ENCODE results near the gene DNTTIP2. TPM values are rescaled to one million over a fixed set of nuclear protein-coding genes. Genes with fewer than 3 reads are reported as not detected.
A peak's percentile ranks its signal among the peaks of the same experiment; 100 is the strongest.
"Not testable (repeated sequence)": the region's sequence is repeated elsewhere in the genome, so short reads cannot be mapped to it uniquely, and the experiment has no call there.

DNTTIP2 gene
- total RNA-seq, 1 experiment from 2014 or later = 61.5 TPM

DNA sequence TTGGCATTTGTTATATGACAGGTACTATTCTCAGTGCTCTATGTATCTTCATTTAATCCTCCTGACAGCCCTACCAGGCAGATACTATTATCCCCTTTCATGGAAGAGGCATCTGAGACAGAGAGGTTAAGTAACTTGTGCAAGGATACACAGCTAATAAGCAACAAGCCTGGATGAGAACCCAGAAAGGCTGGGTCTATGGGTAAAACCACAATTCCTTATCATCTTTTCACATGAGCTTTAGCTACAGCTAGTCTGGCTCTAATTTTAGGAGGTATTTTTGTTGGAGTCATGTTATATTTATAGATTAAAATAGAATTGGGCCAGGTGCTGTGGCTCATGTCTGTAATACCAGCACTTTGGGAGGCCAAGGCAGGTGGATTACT lies 27.7 kb downstream of the DNTTIP2 start:
- Mint-ChIP-seq H3K36me3 (peaks cover 26% of the 10 kb centered on the region), H3K9me3 (peaks cover 31% of the 10 kb centered on the region), H3K4me3 (no peak overlapping the region), H3K4me1 (peaks cover 2% of the 10 kb centered on the region; the same call in 1 of the 2 replicates), H3K27me3 (ENCODE audit: low read depth) (peaks cover 7% of the 10 kb centered on the region), H3K27ac (no peak overlapping the region)
- ChIA-PET CTCF (interaction anchor here (1.4 to 1.9 kb wide), 4 partner anchors 31 to 546 kb away, joined by 4 to 17 read pairs (median 4); no protein-coding TSS in a partner anchor), POLR2A (no interaction called here)
- TF ChIP-seq FOXK1 (CRISPR knock-in tag; IDR thresholded peaks at IDR 0.05) = no peak
- no peak for TF ChIP-seq IRF2 (CRISPR knock-in tag; IDR thresholded peaks at IDR 0.05; ENCODE audit: borderline replicate concordance, low read depth)
- no peak for TF ChIP-seq SP1 (CRISPR knock-in tag; conservative IDR thresholded peaks at IDR 0.05)
- no peak for TF ChIP-seq NFATC4 (CRISPR knock-in tag; IDR thresholded peaks at IDR 0.05)
- TF ChIP-seq, protein P1, sequence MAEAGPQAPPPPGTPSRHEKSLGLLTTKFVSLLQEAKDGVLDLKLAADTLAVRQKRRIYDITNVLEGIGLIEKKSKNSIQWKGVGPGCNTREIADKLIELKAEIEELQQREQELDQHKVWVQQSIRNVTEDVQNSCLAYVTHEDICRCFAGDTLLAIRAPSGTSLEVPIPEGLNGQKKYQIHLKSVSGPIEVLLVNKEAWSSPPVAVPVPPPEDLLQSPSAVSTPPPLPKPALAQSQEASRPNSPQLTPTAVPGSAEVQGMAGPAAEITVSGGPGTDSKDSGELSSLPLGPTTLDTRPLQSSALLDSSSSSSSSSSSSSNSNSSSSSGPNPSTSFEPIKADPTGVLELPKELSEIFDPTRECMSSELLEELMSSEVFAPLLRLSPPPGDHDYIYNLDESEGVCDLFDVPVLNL (CRISPR knock-in tag; IDR thresholded peaks at IDR 0.05; ENCODE audit: borderline replicate concordance, low read depth) = no peak
- DNase-seq (ENCODE audit: low spot score) (no peak), ATAC-seq (no peak)

DNA sequence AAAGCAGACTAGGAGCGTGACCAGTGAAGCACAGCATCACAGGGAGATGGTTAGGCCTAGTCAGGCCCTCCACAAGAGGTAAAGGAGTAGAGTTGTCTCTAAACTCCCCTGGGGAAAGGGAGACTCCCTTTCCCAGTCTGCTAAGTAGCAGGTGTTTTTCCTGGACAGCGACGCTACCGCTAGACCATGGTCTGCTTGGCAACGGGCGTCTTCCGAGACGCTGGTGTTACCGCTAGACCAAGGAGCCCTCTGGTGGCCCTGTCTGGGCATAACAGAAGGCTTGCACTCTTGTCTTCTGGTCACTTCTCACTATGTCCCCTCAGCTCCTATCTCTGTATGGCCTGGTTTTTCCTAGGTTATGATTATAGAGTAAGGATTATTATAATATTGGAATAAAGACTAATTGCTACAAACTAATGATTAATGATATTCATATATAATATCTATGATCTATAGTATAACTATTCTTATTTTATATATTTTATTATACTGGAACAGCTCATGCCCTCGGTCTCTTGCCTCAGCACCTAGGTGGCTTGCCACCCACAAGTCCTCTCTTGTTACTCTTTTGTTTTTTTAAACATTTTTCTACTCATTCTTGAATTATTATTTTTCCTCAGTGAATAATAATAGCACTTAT lies 28.2 kb downstream of the DNTTIP2 start:
- H3K4me3 Mint-ChIP-seq; H3K27ac Mint-ChIP-seq; H3K4me1 Mint-ChIP-seq; H3K27me3 Mint-ChIP-seq (ENCODE audit: low read depth); ATAC-seq; POLR2A ChIA-PET: not testable (repeated sequence)
- H3K36me3 Mint-ChIP-seq = peaks cover 23% of the 10 kb centered on the region
- peaks cover 30% of the 10 kb centered on the region for H3K9me3 Mint-ChIP-seq
- peak; percentile 84 for DNase-seq (ENCODE audit: low spot score)
- TF ChIP-seq, protein P2, sequence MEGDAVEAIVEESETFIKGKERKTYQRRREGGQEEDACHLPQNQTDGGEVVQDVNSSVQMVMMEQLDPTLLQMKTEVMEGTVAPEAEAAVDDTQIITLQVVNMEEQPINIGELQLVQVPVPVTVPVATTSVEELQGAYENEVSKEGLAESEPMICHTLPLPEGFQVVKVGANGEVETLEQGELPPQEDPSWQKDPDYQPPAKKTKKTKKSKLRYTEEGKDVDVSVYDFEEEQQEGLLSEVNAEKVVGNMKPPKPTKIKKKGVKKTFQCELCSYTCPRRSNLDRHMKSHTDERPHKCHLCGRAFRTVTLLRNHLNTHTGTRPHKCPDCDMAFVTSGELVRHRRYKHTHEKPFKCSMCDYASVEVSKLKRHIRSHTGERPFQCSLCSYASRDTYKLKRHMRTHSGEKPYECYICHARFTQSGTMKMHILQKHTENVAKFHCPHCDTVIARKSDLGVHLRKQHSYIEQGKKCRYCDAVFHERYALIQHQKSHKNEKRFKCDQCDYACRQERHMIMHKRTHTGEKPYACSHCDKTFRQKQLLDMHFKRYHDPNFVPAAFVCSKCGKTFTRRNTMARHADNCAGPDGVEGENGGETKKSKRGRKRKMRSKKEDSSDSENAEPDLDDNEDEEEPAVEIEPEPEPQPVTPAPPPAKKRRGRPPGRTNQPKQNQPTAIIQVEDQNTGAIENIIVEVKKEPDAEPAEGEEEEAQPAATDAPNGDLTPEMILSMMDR (IDR thresholded peaks at IDR 0.05) = peak; percentile 64
- CTCF ChIA-PET = interaction anchor here (0.8 to 1.9 kb wide), 5 partner anchors 30 to 546 kb away, joined by 3 to 17 read pairs (median 4); no protein-coding TSS in a partner anchor

DNA sequence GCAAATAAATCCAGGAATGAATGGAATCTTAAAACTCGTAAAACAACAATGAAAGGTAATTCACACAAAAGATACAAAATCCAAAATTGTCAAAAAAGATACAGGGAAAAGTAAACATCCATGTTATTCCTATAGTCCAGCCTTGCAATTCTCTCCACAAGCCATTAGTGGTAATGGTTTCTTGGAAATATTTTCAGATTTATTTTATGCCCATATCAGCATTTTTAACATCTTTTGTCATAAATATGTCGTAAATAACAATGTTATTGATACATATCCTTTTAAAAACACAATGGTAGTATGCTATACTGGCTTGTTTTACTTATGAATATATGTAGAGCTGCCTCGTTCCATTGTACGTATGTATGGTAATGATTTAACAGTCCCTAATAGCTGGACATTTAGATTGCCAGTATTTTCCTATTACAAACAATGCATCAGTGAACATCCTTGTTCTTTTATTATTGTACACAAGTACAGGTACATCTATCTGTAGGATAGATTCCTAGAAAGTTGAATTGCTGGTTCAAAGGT lies 30.6 kb downstream of the DNTTIP2 start:
- peaks cover 5% of the 10 kb centered on the region for H3K27me3 Mint-ChIP-seq (ENCODE audit: low read depth)
- ATAC-seq = no peak
- ChIA-PET CTCF (interaction anchor here (1.5 to 1.9 kb wide), 2 partner anchors 35 to 219 kb away, joined by 6 to 10 read pairs; no protein-coding TSS in a partner anchor), POLR2A (interaction anchor here (1.4 kb wide), 1 partner anchor 166 kb away, joined by 3 read pairs; the partner anchor contains the start of gene BCAR3)
- H3K36me3 Mint-ChIP-seq = peaks cover 12% of the 10 kb centered on the region
- H3K4me1 Mint-ChIP-seq = peaks cover 13% of the 10 kb centered on the region
- peak overlapping the region; percentile 95 for H3K4me3 Mint-ChIP-seq
- DNase-seq (ENCODE audit: low spot score) = no peak
- no peak overlapping the region for H3K27ac Mint-ChIP-seq
- H3K9me3 Mint-ChIP-seq = peaks cover 18% of the 10 kb centered on the region
- TF ChIP-seq ZNF416 (CRISPR knock-in tag; IDR thresholded peaks at IDR 0.05) (no peak), HMGA2 (CRISPR knock-in tag; IDR thresholded peaks at IDR 0.05) (no peak), GRHL2 (CRISPR knock-in tag; IDR thresholded peaks at IDR 0.05; ENCODE audit: insufficient replicate concordance, severe bottlenecking) (no peak), ZNF423 (CRISPR knock-in tag; IDR thresholded peaks at IDR 0.05) (no peak), SMAD4 (CRISPR knock-in tag; IDR thresholded peaks at IDR 0.05) (no peak), ZNF232 (CRISPR knock-in tag; IDR thresholded peaks at IDR 0.05) (no peak), IRF2 (CRISPR knock-in tag; IDR thresholded peaks at IDR 0.05; ENCODE audit: borderline replicate concordance, low read depth) (no peak), ZNF317 (CRISPR knock-in tag; IDR thresholded peaks at IDR 0.05; ENCODE audit: borderline replicate concordance, low read depth) (no peak), CREB1 (CRISPR knock-in tag; IDR thresholded peaks at IDR 0.05) (no peak), NR2C2 (CRISPR knock-in tag; IDR thresholded peaks at IDR 0.05) (no peak)
- TF ChIP-seq, protein P3, sequence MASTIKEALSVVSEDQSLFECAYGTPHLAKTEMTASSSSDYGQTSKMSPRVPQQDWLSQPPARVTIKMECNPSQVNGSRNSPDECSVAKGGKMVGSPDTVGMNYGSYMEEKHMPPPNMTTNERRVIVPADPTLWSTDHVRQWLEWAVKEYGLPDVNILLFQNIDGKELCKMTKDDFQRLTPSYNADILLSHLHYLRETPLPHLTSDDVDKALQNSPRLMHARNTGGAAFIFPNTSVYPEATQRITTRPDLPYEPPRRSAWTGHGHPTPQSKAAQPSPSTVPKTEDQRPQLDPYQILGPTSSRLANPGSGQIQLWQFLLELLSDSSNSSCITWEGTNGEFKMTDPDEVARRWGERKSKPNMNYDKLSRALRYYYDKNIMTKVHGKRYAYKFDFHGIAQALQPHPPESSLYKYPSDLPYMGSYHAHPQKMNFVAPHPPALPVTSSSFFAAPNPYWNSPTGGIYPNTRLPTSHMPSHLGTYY (CRISPR knock-in tag; IDR thresholded peaks at IDR 0.05) = no peak
- TF ChIP-seq, protein P4, sequence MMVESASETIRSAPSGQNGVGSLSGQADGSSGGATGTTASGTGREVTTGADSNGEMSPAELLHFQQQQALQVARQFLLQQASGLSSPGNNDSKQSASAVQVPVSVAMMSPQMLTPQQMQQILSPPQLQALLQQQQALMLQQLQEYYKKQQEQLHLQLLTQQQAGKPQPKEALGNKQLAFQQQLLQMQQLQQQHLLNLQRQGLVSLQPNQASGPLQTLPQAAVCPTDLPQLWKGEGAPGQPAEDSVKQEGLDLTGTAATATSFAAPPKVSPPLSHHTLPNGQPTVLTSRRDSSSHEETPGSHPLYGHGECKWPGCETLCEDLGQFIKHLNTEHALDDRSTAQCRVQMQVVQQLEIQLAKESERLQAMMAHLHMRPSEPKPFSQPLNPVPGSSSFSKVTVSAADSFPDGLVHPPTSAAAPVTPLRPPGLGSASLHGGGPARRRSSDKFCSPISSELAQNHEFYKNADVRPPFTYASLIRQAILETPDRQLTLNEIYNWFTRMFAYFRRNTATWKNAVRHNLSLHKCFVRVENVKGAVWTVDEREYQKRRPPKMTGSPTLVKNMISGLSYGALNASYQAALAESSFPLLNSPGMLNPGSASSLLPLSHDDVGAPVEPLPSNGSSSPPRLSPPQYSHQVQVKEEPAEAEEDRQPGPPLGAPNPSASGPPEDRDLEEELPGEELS (CRISPR knock-in tag; IDR thresholded peaks at IDR 0.05) = no peak
- TF ChIP-seq, protein P5, sequence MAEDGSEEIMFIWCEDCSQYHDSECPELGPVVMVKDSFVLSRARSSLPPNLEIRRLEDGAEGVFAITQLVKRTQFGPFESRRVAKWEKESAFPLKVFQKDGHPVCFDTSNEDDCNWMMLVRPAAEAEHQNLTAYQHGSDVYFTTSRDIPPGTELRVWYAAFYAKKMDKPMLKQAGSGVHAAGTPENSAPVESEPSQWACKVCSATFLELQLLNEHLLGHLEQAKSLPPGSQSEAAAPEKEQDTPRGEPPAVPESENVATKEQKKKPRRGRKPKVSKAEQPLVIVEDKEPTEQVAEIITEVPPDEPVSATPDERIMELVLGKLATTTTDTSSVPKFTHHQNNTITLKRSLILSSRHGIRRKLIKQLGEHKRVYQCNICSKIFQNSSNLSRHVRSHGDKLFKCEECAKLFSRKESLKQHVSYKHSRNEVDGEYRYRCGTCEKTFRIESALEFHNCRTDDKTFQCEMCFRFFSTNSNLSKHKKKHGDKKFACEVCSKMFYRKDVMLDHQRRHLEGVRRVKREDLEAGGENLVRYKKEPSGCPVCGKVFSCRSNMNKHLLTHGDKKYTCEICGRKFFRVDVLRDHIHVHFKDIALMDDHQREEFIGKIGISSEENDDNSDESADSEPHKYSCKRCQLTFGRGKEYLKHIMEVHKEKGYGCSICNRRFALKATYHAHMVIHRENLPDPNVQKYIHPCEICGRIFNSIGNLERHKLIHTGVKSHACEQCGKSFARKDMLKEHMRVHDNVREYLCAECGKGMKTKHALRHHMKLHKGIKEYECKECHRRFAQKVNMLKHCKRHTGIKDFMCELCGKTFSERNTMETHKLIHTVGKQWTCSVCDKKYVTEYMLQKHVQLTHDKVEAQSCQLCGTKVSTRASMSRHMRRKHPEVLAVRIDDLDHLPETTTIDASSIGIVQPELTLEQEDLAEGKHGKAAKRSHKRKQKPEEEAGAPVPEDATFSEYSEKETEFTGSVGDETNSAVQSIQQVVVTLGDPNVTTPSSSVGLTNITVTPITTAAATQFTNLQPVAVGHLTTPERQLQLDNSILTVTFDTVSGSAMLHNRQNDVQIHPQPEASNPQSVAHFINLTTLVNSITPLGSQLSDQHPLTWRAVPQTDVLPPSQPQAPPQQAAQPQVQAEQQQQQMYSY (CRISPR knock-in tag; IDR thresholded peaks at IDR 0.05) = no peak
- TF ChIP-seq, protein P6, sequence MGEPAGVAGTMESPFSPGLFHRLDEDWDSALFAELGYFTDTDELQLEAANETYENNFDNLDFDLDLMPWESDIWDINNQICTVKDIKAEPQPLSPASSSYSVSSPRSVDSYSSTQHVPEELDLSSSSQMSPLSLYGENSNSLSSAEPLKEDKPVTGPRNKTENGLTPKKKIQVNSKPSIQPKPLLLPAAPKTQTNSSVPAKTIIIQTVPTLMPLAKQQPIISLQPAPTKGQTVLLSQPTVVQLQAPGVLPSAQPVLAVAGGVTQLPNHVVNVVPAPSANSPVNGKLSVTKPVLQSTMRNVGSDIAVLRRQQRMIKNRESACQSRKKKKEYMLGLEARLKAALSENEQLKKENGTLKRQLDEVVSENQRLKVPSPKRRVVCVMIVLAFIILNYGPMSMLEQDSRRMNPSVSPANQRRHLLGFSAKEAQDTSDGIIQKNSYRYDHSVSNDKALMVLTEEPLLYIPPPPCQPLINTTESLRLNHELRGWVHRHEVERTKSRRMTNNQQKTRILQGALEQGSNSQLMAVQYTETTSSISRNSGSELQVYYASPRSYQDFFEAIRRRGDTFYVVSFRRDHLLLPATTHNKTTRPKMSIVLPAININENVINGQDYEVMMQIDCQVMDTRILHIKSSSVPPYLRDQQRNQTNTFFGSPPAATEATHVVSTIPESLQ (CRISPR knock-in tag; IDR thresholded peaks at IDR 0.05) = no peak
